MM.1S (cell line): ENCODE results near the gene KIAA1671.

Source experiments
- DNase-seq: peaks from one replicate; pipeline ENCODE4 v3.0.0-alpha.2; 2015
- H2AFZ ChIP-seq: fragments of 300-600 bp; sonication (generic); 2 replicates; pipeline ENCODE4 v1.6.0; 2016; ENCODE audit warnings: antibody characterized with exemption, low read length
- H3F3A ChIP-seq: fragments of 300-600 bp; sonication (generic); 2 replicates; pipeline ENCODE4 v1.6.1; 2016; ENCODE audit warnings: mild to moderate bottlenecking, antibody characterized with exemption, low read length, moderate library complexity, mixed read lengths; ENCODE audit not compliant: insufficient read depth
- H3K27ac ChIP-seq: fragments of 300-600 bp; sonication (generic); 2 replicates; pipeline ENCODE4 v1.5.1; 2016; ENCODE audit warnings: mild to moderate bottlenecking, low read length
- H3K27me3 ChIP-seq: fragments of 300-600 bp; sonication (generic); replicated peaks from 2 replicates; pipeline ENCODE4 v1.6.0; 2016; ENCODE audit warnings: low read length; ENCODE audit not compliant: insufficient read depth
- H3K36me3 ChIP-seq: fragments of 300-600 bp; sonication (generic); replicated peaks from 2 replicates; pipeline ENCODE4 v1.6.1; 2016; ENCODE audit warnings: mild to moderate bottlenecking, low read length, mixed read lengths; ENCODE audit not compliant: insufficient read depth
- H3K4me1 ChIP-seq: fragments of 300-600 bp; sonication (generic); 2 replicates; pipeline ENCODE4 v1.6.1; 2016; ENCODE audit warnings: low read length, mixed read lengths
- H3K4me2 ChIP-seq: fragments of 300-600 bp; sonication (generic); 2 replicates; pipeline ENCODE4 v1.6.0; 2016; ENCODE audit warnings: low read depth, low read length
- H3K4me3 ChIP-seq: fragments of 300-600 bp; sonication (generic); 2 replicates; pipeline ENCODE4 v1.5.1; 2016; ENCODE audit warnings: low read length, mixed read lengths
- H3K79me2 ChIP-seq: fragments of 300-600 bp; sonication (generic); 2 replicates; pipeline ENCODE4 v1.6.1; 2016; ENCODE audit warnings: mixed run types, low read length, mixed read lengths
- H3K9ac ChIP-seq: fragments of 300-600 bp; sonication (generic); 2 replicates; pipeline ENCODE4 v1.6.1; 2016; ENCODE audit warnings: low read length, mixed read lengths
- H3K9me2 ChIP-seq: fragments of 300-600 bp; sonication (generic); replicated peaks from 2 replicates; pipeline ENCODE4 v1.6.1; 2016; ENCODE audit warnings: mild to moderate bottlenecking, low read length, mixed read lengths; ENCODE audit not compliant: insufficient read depth
- H3K9me3 ChIP-seq: fragments of 300-600 bp; sonication (generic); replicated peaks from 2 replicates; pipeline ENCODE4 v1.6.1; 2016; ENCODE audit warnings: mild to moderate bottlenecking, low read length, mixed read lengths; ENCODE audit not compliant: insufficient read depth
- H4K20me1 ChIP-seq: fragments of 300-600 bp; sonication (generic); 2 replicates; pipeline ENCODE4 v1.6.1; 2016; ENCODE audit warnings: mild to moderate bottlenecking, low read length, moderate library complexity, mixed read lengths; ENCODE audit not compliant: insufficient read depth
- CTCF ChIP-seq: fragments of 300-600 bp; sonication (generic); IDR thresholded peaks from 2 replicates; pipeline ENCODE4 v1.5.1; 2016; ENCODE audit warnings: antibody characterized with exemption, low read length, mixed read lengths
- EZH2 ChIP-seq: fragments of 300-600 bp; sonication (generic); optimal IDR thresholded peaks from 2 replicates; pipeline ENCODE3; 2017; ENCODE audit warnings: low read depth, mild to moderate bottlenecking, antibody characterized with exemption, low read length, mixed read lengths
- EZH2phosphoT487 ChIP-seq: fragments of 300-600 bp; sonication (generic); IDR thresholded peaks from 2 replicates; pipeline ENCODE4 v1.6.1; 2018; ENCODE audit warnings: antibody characterized with exemption, low read length

KIAA1671 gene

DNA sequence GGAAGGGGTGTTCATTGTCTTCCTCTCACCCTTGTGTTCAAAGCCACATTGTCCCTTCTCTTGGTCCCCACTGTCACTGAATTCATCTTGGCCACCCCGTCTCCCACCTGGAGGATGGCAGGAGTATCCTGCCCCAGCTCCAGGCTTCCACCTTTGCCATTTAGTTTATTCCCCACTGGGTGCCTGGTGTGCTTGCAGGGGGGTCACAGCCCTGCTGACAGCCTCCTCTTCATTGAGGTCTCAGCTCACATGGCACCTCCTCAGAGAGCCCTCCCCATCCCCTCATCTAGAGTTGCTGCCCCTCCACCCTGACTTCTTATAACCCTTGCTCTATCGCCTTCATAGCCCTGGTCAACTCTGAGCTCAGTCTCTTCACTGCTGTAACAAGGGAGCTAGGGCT lies 36.6 kb downstream of the KIAA1671 start:
- no peak overlapping the region for H3K9ac ChIP-seq
- H3K4me2 ChIP-seq = no peak overlapping the region
- H3K36me3 ChIP-seq = no peaks in the 10 kb centered on the region
- no peak overlapping the region for H3K4me3 ChIP-seq
- H3K9me3 ChIP-seq = no peaks in the 10 kb centered on the region
- no peaks in the 10 kb centered on the region for H3K79me2 ChIP-seq
- peaks cover 7% of the 10 kb centered on the region; the same call in 1 of the 2 replicates for H3K27me3 ChIP-seq
- no peaks in the 10 kb centered on the region for H4K20me1 ChIP-seq
- H3K9me2 ChIP-seq = no peaks in the 10 kb centered on the region
- H3K4me1 ChIP-seq = no peaks in the 10 kb centered on the region
- no peaks in the 10 kb centered on the region for H3F3A ChIP-seq
- DNase-seq = no peak
- H2AFZ ChIP-seq = no peak overlapping the region
- TF ChIP-seq EZH2 = no peak
- TF ChIP-seq CTCF = no peak
- no peak for TF ChIP-seq EZH2phosphoT487
- no peak overlapping the region for H3K27ac ChIP-seq

DNA sequence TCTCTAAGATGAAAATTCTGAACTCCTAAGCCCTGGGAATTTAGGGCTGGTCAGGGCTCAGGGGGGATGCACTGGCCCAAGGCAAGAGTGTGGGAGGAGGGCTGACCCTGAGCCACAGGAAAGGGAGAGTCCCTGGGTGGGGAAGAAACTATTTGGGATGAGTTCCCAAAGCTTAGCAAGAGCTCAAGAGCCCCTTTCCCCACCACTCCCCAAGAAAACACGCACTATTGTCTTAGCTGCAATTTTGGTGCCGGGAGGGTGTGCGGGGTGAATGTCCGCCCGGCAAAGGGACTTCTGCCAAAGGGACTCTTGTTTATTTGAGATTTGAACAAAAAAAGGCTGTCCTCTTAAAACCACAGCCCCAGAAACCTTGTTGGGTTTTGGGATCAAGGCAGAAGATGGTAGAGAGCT lies 37.0 kb downstream of the KIAA1671 start:
- H3K27ac ChIP-seq = no peak overlapping the region

GRCh38 chr22:24990344-24990905 lies 37.9 kb downstream of the KIAA1671 start:
- Histone ChIP-seq H3K79me2 (no peaks in the 10 kb centered on the region), H3K4me3 (no peak overlapping the region), H4K20me1 (no peaks in the 10 kb centered on the region), H3K9me2 (no peaks in the 10 kb centered on the region), H3K36me3 (no peaks in the 10 kb centered on the region), H3K4me2 (no peak overlapping the region), H3F3A (no peaks in the 10 kb centered on the region), H3K4me1 (no peaks in the 10 kb centered on the region), H3K27ac (no peak overlapping the region), H3K9ac (no peak overlapping the region), H3K9me3 (no peaks in the 10 kb centered on the region), H2AFZ (no peak overlapping the region), H3K27me3 (peaks cover 7% of the 10 kb centered on the region; the same call in 1 of the 2 replicates)
- no peak for TF ChIP-seq EZH2
- no peak for TF ChIP-seq CTCF
- no peak for TF ChIP-seq EZH2phosphoT487
- no peak for DNase-seq

More for the DNA sequence above, 37.0 kb downstream of the KIAA1671 start:
- Histone ChIP-seq H3K9me3 (no peaks in the 10 kb centered on the region), H3K4me1 (no peaks in the 10 kb centered on the region), H3F3A (no peaks in the 10 kb centered on the region), H3K4me2 (no peak overlapping the region), H3K79me2 (no peaks in the 10 kb centered on the region), H3K36me3 (no peaks in the 10 kb centered on the region), H3K4me3 (no peak overlapping the region), H4K20me1 (no peaks in the 10 kb centered on the region), H2AFZ (no peak overlapping the region), H3K9me2 (no peaks in the 10 kb centered on the region), H3K9ac (no peak overlapping the region), H3K27me3 (peaks cover 7% of the 10 kb centered on the region; the same call in 1 of the 2 replicates)
- TF ChIP-seq EZH2 (no peak), EZH2phosphoT487 (no peak), CTCF (no peak)
- DNase-seq = no peak
